Endothelial cell of coronary artery (primary cell): ENCODE measurements around the gene ZFP62. TPM values are rescaled to one million over a fixed set of nuclear protein-coding genes. Genes with fewer than 3 reads are reported as not detected.

Experiments used
- total RNA-seq: library from RNA; depleted of rRNA; stranded (reverse); fragments of >200 nt; gene quantifications from 2 replicates; pipeline ENCODE4 v1.2.3, GENCODE V29; 2014

ZFP62 gene
- 19.1 and 19.8 TPM in 2 replicates for total RNA-seq

DNA sequence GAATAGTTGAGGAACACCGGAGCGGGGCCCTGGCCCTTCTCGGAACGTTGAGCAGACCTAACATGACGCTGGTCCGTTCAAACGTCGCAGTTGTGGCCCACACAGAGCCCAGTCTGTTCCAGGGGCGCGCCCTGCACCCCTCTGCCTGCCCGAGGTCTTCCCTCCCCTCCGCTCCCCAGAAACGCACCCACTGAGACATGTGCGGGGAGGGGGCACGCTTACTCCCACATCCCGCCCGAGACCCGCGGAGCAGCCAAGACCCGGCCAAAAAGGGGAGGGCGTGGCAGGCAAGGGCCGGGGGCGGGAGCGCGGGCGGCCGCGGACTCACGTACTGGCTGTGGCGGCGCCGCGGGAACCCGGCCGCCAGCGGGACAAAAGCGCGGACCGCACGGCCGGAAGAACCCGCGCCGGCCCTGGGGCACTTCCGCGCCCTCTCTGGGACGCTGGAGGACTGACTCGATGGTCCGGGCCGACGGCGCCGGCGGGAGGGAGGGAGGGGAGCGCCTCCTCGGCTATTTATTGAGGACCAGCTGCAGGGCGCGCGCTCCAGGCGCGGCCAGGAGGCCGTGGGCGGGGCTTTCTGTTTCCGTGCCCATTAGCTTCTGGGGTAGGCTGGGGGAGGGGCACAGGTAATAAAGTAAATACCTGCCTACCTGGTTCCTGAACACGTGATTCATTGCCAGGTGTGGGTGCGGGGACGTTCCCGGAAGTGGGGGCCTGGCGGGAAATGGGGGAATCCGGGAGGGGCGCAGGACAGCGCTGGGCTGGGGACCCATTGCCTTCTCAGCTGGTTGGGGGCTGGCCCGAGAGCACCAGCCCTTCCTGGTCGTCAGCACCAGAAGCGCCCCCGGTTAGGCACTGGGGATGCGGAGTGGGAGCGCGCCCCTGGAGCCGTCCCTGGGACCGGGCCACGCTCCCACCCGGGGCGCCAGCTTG is at the start of gene ZFP62:
Gene ZFP62, minus strand, starts transcription at position 390 of the 936 bp plus-strand sequence. Its CDS starts 57 bp downstream, at position 333.

DNA sequence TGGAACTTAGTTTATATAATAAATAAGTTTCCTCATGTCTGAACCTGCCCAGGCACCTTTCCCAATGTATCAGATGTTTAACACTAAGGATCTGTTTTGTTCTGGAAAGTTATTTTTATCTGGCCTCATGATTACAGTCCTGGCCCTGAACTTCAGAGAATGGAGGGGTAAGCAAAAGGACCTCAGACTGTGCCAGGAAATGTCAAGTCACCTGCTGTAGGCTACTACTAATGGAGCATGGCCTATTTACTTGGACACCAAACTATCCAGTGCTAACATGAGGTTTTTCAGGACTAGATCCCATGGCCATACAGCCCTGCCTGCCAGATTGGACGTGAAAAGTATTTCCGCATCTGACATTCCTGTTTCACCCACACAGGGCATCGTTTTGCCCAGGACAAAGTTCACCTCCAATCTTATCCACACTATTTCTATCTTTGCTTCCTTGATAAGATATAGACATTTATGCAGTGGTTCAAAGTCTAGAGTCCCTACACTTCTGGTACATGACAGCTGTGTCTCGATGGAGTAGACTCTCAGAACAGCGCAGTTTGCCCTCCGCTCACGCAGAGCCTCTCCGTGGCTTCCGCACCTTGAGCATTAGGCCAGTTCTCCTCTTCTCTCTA is 37.7 kb upstream of the ZFP62 start, which contains the start of gene BTNL8:
Gene BTNL8, plus strand, starts transcription at position 539 of the 626 bp plus-strand sequence. CDS start 152 bp downstream, outside the sequence.

DNA sequence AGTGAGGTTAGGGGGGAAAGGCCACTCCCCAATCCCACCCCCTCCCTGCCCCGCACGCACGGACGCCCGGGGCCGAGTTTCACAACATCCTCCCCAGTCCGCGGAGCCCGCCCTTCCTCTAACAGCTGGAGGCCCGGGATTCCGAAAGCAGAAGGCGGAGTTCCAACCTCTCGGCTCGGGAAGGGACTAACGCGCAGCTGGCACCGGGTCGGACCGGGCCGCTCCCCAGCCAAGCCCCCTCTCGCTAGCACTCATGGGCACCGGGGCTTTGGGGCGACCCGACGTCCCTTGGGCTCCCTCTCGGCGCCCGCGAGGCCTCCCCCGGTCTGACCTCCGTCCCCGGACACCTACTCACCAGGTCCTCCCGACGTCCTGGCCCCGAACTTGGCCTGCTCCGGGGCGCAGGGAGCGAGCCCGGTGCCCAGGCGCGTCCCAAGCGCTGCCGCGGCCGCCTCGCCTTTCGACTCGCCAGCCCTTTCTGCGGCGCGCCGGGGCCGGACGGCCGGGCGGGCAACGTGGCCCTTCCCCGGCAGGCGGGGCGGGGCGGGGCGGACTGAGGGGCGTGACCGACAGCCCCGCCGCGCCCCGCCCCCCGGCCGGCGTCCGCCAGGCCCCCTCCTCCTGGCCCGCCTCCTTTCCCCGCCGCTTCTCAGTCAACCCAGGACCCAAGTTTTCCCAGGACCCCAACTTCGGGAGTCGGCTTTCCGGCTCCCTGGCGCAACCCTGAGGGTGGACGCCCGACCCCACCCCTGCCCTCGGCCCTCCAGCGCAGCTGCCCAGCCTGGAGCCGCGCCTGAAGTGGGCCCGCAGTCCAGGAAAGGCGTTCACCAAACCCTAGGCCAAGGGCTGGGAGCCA is 58.5 kb downstream of the ZFP62 start, which contains the start of gene MGAT1:
Gene MGAT1, minus strand, starts transcription at position 482 of the 856 bp plus-strand sequence. CDS start 9,835 bp downstream, outside the sequence.

Other genes with a start within 250 kb of the ZFP62 start
- gene FLT4, start 211.7 kb downstream of the ZFP62 start, total RNA-seq: 5.5 and 10.6 TPM in 2 replicates
- not detected in 2 replicates for gene OR2Y1, start 121.2 kb downstream of the ZFP62 start, total RNA-seq
- 67.2 and 87.7 TPM in 2 replicates for gene MGAT1, start 58.5 kb downstream of the ZFP62 start, total RNA-seq
- gene BTNL8, start 37.9 kb upstream of the ZFP62 start, total RNA-seq: not detected in 2 replicates
- not detected in 2 replicates for gene BTNL3, start 127.6 kb upstream of the ZFP62 start, total RNA-seq
- 0.19 and 0.27 TPM in 2 replicates for gene BTNL9, start 179.0 kb upstream of the ZFP62 start, total RNA-seq